H1 (cell line): ENCODE data around the gene VAT1. TPM values are rescaled to one million over a fixed set of nuclear protein-coding genes. Genes with fewer than 3 reads are reported as not detected.

ENCODE experiments used
- CTCF ChIA-PET: fragments of 300-600 bp; sonication (Branson Sonifier 250); formaldehyde crosslinking; loops from one replicate; lab custom pipeline; 2021; ENCODE audit not compliant: partially characterized antibody; lab: Charles Lee
- POLR2A ChIA-PET: fragments of 300-600 bp; sonication (Branson Sonifier 250); formaldehyde crosslinking; loops from one replicate; lab custom pipeline; 2021; ENCODE audit warnings: inconsistent platforms; ENCODE audit not compliant: partially characterized antibody; lab: Charles Lee
- DNase-seq, 2 experiments: peaks; one replicate each; pipeline versions ENCODE4 v3.0.0 to v3.0.0-alpha.2; 2010 to 2022; ENCODE audit warnings: low spot score in 2 of 2, low read depth in 1 of 2, mixed read lengths in 1 of 2
- FAIRE-seq: peaks from 2 replicates; lab custom pipeline; 2011; peaks lifted over from hg19 to GRCh38; lab: Jason Lieb, UNC
- H2AFZ ChIP-seq: 2 replicates; pipeline ENCODE4 v1.8.1; 2012; ENCODE audit warnings: low read length, inconsistent platforms
- H2AK5ac ChIP-seq: 2 replicates; pipeline ENCODE4 v1.6.1; 2013; ENCODE audit warnings: low read depth, low read length
- H2BK120ac ChIP-seq: replicated peaks from 2 replicates; pipeline ENCODE3; 2013; ENCODE audit warnings: low read depth, low read length, inconsistent platforms
- H2BK12ac ChIP-seq: 2 replicates; pipeline ENCODE4 v1.6.1; 2013; ENCODE audit warnings: low read depth, low read length
- H2BK15ac ChIP-seq: 2 replicates; pipeline ENCODE4 v1.6.1; 2013; ENCODE audit warnings: low read length
- H2BK20ac ChIP-seq: 2 replicates; pipeline ENCODE4 v1.6.1; 2013; ENCODE audit warnings: low read length
- H2BK5ac ChIP-seq: 2 replicates; pipeline ENCODE4 v1.6.1; 2013; ENCODE audit warnings: low read depth, low read length
- H3K14ac ChIP-seq: 2 replicates; pipeline ENCODE4 v1.6.1; 2013; ENCODE audit warnings: inconsistent platforms; ENCODE audit not compliant: insufficient read length
- H3K18ac ChIP-seq: 2 replicates; pipeline ENCODE4 v1.6.1; 2013; ENCODE audit warnings: low read length; ENCODE audit errors: extremely low read depth
- H3K23ac ChIP-seq: 2 replicates; pipeline ENCODE4 v1.6.1; 2013; ENCODE audit warnings: inconsistent platforms; ENCODE audit not compliant: insufficient read length
- H3K23me2 ChIP-seq: 2 replicates; pipeline ENCODE4 v1.6.1; 2013; ENCODE audit warnings: low read depth, low read length
- H3K27ac ChIP-seq: 2 replicates; pipeline ENCODE4 v1.6.1; 2011; ENCODE audit warnings: low read depth, low read length, inconsistent platforms
- H3K27me3 ChIP-seq, 4 experiments: replicated peaks in 1 of 4; 1 replicate in 1 of 4; 2 replicates in 3 of 4; pipeline versions ENCODE4 v1.6.1 to v1.8.1; 2011 to 2013; ENCODE audit warnings: low read length in 3 of 4, mild to moderate bottlenecking in 3 of 4, inconsistent platforms in 2 of 4, mixed read lengths in 2 of 4, moderate library complexity in 1 of 4; ENCODE audit not compliant: control insufficient read depth in 3 of 4, insufficient read depth in 3 of 4; ENCODE audit errors: extremely low read depth in 1 of 4
- H3K36me3 ChIP-seq, 4 experiments: 2 replicates each; pipeline versions ENCODE4 v1.6.1 to v1.8.1; 2011 to 2013; ENCODE audit warnings: mild to moderate bottlenecking in 4 of 4, low read length in 3 of 4, moderate library complexity in 2 of 4, control low read depth in 1 of 4, inconsistent platforms in 1 of 4; ENCODE audit not compliant: insufficient read depth in 4 of 4, control insufficient read depth in 2 of 4
- H3K4ac ChIP-seq: replicated peaks from 2 replicates; pipeline ENCODE3; 2013; ENCODE audit warnings: low read length, low read depth, mixed read lengths, inconsistent platforms; ENCODE audit not compliant: insufficient read length
- H3K4me1 ChIP-seq, 4 experiments: replicated peaks in 1 of 4; 1 replicate in 1 of 4; 2 replicates in 3 of 4; pipeline versions ENCODE4 v1.6.1 to v1.8.1; 2011 to 2013; ENCODE audit warnings: low read length in 3 of 4, inconsistent platforms in 2 of 4, mixed read lengths in 1 of 4; ENCODE audit not compliant: insufficient read depth in 4 of 4, control insufficient read depth in 3 of 4
- H3K4me2 ChIP-seq, 2 experiments: 2 replicates each; pipeline versions ENCODE4 v1.6.1 to v1.8.1; 2011 to 2013; ENCODE audit warnings: low read depth in 2 of 2, low read length in 2 of 2, control low read depth in 1 of 2, inconsistent platforms in 1 of 2, mild to moderate bottlenecking in 1 of 2; ENCODE audit not compliant: insufficient read depth in 1 of 2
- H3K4me3 ChIP-seq, 4 experiments: fragments of 200-600, 300-600 bp in 1 of 4; sonication (generic), shearing (Covaris generic), sonication (Bioruptor Twin) in 1 of 4; 2 replicates each; pipeline versions ENCODE4 v1.5.1 to v1.8.1; 2011 to 2016; ENCODE audit warnings: low read length in 4 of 4, low read depth in 3 of 4, control low read depth in 2 of 4, inconsistent platforms in 2 of 4, mild to moderate bottlenecking in 2 of 4, mixed read lengths in 1 of 4, moderate library complexity in 1 of 4; ENCODE audit not compliant: insufficient read depth in 2 of 4; ENCODE audit errors: extremely low read depth in 1 of 4
- H3K56ac ChIP-seq: replicated peaks from 2 replicates; pipeline ENCODE3; 2013; ENCODE audit warnings: low read depth, mild to moderate bottlenecking, mixed read lengths, low read length, inconsistent platforms; ENCODE audit not compliant: insufficient read length
- H3K79me1 ChIP-seq: 2 replicates; pipeline ENCODE4 v1.6.1; 2013; ENCODE audit warnings: low read depth, low read length, control low read depth
- H3K79me2 ChIP-seq, 2 experiments: 2 replicates each; pipeline versions ENCODE4 v1.6.1 to v1.8.1; 2012 to 2013; ENCODE audit warnings: low read length in 2 of 2, mild to moderate bottlenecking in 2 of 2, inconsistent platforms in 1 of 2; ENCODE audit not compliant: insufficient read depth in 2 of 2, control insufficient read depth in 1 of 2
- H3K9ac ChIP-seq, 4 experiments: replicated peaks in 1 of 4; 1 replicate in 1 of 4; 2 replicates in 3 of 4; pipeline versions ENCODE4 v1.6.1 to v1.8.1; 2011 to 2013; ENCODE audit warnings: low read depth in 3 of 4, low read length in 3 of 4, control low read depth in 2 of 4, mild to moderate bottlenecking in 2 of 4, moderate library complexity in 2 of 4, inconsistent platforms in 1 of 4; ENCODE audit errors: extremely low read depth in 1 of 4
- H3K9me3 ChIP-seq, 2 experiments: 2 replicates each; pipeline versions ENCODE4 v1.6.1 to v1.8.1; 2012 to 2013; ENCODE audit warnings: mild to moderate bottlenecking in 2 of 2, moderate library complexity in 2 of 2, control low read depth in 1 of 2, inconsistent platforms in 1 of 2, low read depth in 1 of 2, low read length in 1 of 2, mixed read lengths in 1 of 2; ENCODE audit not compliant: insufficient read depth in 2 of 2
- H4K20me1 ChIP-seq, 2 experiments: replicated peaks in 1 of 2; 2 replicates each; pipeline versions ENCODE3 to v1.8.1; 2011 to 2013; ENCODE audit warnings: inconsistent platforms in 2 of 2, low read length in 2 of 2, mild to moderate bottlenecking in 1 of 2; ENCODE audit not compliant: insufficient read depth in 2 of 2, control insufficient read depth in 1 of 2
- H4K5ac ChIP-seq: 2 replicates; pipeline ENCODE4 v1.6.1; 2013; ENCODE audit warnings: low read length, low read depth, mixed read lengths, inconsistent platforms; ENCODE audit not compliant: insufficient read length
- H4K8ac ChIP-seq: 2 replicates; pipeline ENCODE4 v1.8.0; 2013; ENCODE audit warnings: mild to moderate bottlenecking, moderate library complexity, low read length, inconsistent platforms; ENCODE audit not compliant: insufficient read depth; ENCODE audit errors: extremely low read depth
- H4K91ac ChIP-seq: replicated peaks from 2 replicates; pipeline ENCODE3; 2013; ENCODE audit warnings: low read length, mixed read lengths, inconsistent platforms; ENCODE audit not compliant: insufficient read length
- CTCF ChIP-seq, 3 experiments: IDR thresholded peaks; 1 replicate in 2 of 3; 2 replicates in 1 of 3; pipeline versions ENCODE4 v1.5.1 to v1.6.1; 2011; ENCODE audit warnings: low read length in 3 of 3, mild to moderate bottlenecking in 3 of 3, inconsistent platforms in 2 of 3, low read depth in 1 of 3, moderate library complexity in 1 of 3; ENCODE audit not compliant: insufficient read depth in 1 of 3; ENCODE audit errors: control extremely low read depth in 1 of 3
- MAX ChIP-seq: IDR thresholded peaks from 2 replicates; pipeline ENCODE4 v1.6.1; 2012; ENCODE audit warnings: inconsistent platforms
- NANOG ChIP-seq: IDR thresholded peaks from 2 replicates; pipeline ENCODE4 v1.6.1; 2011; ENCODE audit warnings: low read length, low read depth, mild to moderate bottlenecking, inconsistent platforms; ENCODE audit not compliant: insufficient read depth, poor library complexity, severe bottlenecking
- POLR2AphosphoS5 ChIP-seq: IDR thresholded peaks from 2 replicates; pipeline ENCODE4 v1.6.1; 2011; ENCODE audit warnings: low read depth, low read length
- POU5F1 ChIP-seq: IDR thresholded peaks from 2 replicates; pipeline ENCODE4 v1.6.1; 2011; ENCODE audit warnings: low read depth, mild to moderate bottlenecking, low read length, moderate library complexity
- SIN3A ChIP-seq, 2 experiments: IDR thresholded peaks in 1 of 2; conservative IDR thresholded peaks in 1 of 2; 2 replicates each; pipeline ENCODE4 v1.6.1; 2011 to 2012; ENCODE audit warnings: low read length in 2 of 2, improper control_type of control experiment in 1 of 2, low read depth in 1 of 2, mild to moderate bottlenecking in 1 of 2
- SP1 ChIP-seq: IDR thresholded peaks from 2 replicates; pipeline ENCODE4 v1.6.1; 2011; ENCODE audit warnings: low read depth, low read length
- TEAD4 ChIP-seq: IDR thresholded peaks from 2 replicates; pipeline ENCODE4 v1.6.1; 2012; ENCODE audit warnings: low read depth, low read length, inconsistent platforms, mixed read lengths
- WGBS, 2 experiments: shearing (Covaris generic) in 1 of 2; methylation state at CpG; one replicate each; pipeline versions ENCODE4 v1.1.6 to v1.1.7; 2013 to 2015; ENCODE audit warnings: low lambda C conversion rate in 2 of 2, mixed read lengths in 2 of 2, inconsistent platforms in 1 of 2, low coverage in 1 of 2, missing lambda C conversion rate in 1 of 2; ENCODE audit not compliant: insufficient replicate concordance in 2 of 2, insufficient coverage in 1 of 2, insufficient read length in 1 of 2; ENCODE audit errors: extremely low coverage in 1 of 2, missing lambda C conversion rate in 1 of 2; 5-methylcytosine and 5-hydroxymethylcytosine counted together
- polyA plus RNA-seq, 7 experiments: library from polyadenylated mRNA; depleted of rRNA in 3 of 7; stranded (reverse) in 5 of 7; unstranded in 2 of 7; fragments of >200 nt in 5 of 7; fragments of 200-250 nt in 2 of 7; gene quantifications; 1 replicate in 5 of 7; 2 replicates in 1 of 7; 4 replicates in 1 of 7; pipeline versions ENCODE4 v1.2.1 to v1.2.3, GENCODE V29; 2011 to 2013; ENCODE audit warnings: missing spikeins in 2 of 7, mixed read lengths in 2 of 7
- total RNA-seq: library from RNA; stranded (reverse); fragmentation: NEBNext Ultra II Directional; extraction: Animal tissue kit (Norgen Biotek cat#: 25700); gene quantifications from 2 replicates; pipeline ENCODE4 v1.2.1, GENCODE V29; 2021

Gene VAT1
- total and polyA plus RNA-seq, 2 of the 8 experiments (the other 6 are each of a cell fraction or from before 2014, with no cell fraction given), result 200 to 295 TPM

GRCh38 chr17:42985225-42985624 lies 37.0 kb downstream of the VAT1 start:
- H4K8ac ChIP-seq, result no peak overlapping the region
- H3K9ac ChIP-seq, result no peak overlapping the region
- no peaks in the 10 kb centered on the region for H3K9me3 ChIP-seq
- ChIA-PET POLR2A (interaction anchor here (0.6 to 7.1 kb wide), 3 partner anchors 12 to 672 kb away, joined by 3 to 57 read pairs (median 3); partner anchors contain the start of gene RPL27), CTCF (interaction anchor here (0.6 to 3.3 kb wide), 3 partner anchors 12 to 376 kb away, joined by 3 to 14 read pairs (median 4); partner anchors contain the start of genes RPL27 and TUBG1)
- H2BK20ac ChIP-seq, result no peak overlapping the region
- no peak overlapping the region for H3K4ac ChIP-seq
- H3K27ac ChIP-seq, result no peak overlapping the region
- H2AFZ ChIP-seq, result no peak overlapping the region
- H3K14ac ChIP-seq, result no peak overlapping the region
- no peak overlapping the region for H3K4me3 ChIP-seq
- H3K79me2 ChIP-seq, result peaks cover 0 to 17% of the 10 kb centered on the region in 2 experiments; a peak in 3 of 4 replicates
- FAIRE-seq, result no peak
- H4K91ac ChIP-seq, result no peak overlapping the region
- H3K27me3 ChIP-seq, result no peaks in the 10 kb centered on the region
- H2BK5ac ChIP-seq, result no peak overlapping the region
- no peak overlapping the region for H2BK120ac ChIP-seq
- H3K56ac ChIP-seq, result no peak overlapping the region
- peaks cover 0 to 8% (median 3%) of the 10 kb centered on the region in 4 experiments; a peak in 2 of 7 replicates for H3K4me1 ChIP-seq
- no peak for DNase-seq
- H3K18ac ChIP-seq, result no peak overlapping the region
- H3K79me1 ChIP-seq, result peaks cover 6% of the 10 kb centered on the region; the same call in 1 of the 2 replicates
- no peak overlapping the region for H2BK15ac ChIP-seq
- H3K23ac ChIP-seq, result no peak overlapping the region
- H3K23me2 ChIP-seq, result peaks cover 7% of the 10 kb centered on the region
- 0% methylated on average over 1 of the region's 1 CpG; no CpG with 5 or more reads in 1 of the 2 experiments for WGBS, 2 experiments
- no peak overlapping the region for H2AK5ac ChIP-seq
- no peak overlapping the region for H3K4me2 ChIP-seq
- no peak overlapping the region for H4K5ac ChIP-seq
- peaks cover 6 to 32% (median 21%) of the 10 kb centered on the region in 4 experiments; a peak in 6 of 8 replicates for H3K36me3 ChIP-seq
- no peak overlapping the region for H2BK12ac ChIP-seq
- peaks cover 0 to 3% of the 10 kb centered on the region in 2 experiments for H4K20me1 ChIP-seq
- TF ChIP-seq SP1 (no peak), MAX (no peak), POU5F1 (no peak), TEAD4 (no peak), CTCF (IDR thresholded peaks at IDR 0.05; ENCODE audit: control extremely low read depth in 1 of 3, insufficient read depth in 1 of 3, low read depth in 1 of 3, low read length in 3 of 3) (no peak), POLR2AphosphoS5 (no peak), NANOG (no peak), SIN3A (conservative IDR thresholded peaks at IDR 0.05 in 1 of 2, IDR thresholded peaks at IDR 0.05 in 1 of 2; ENCODE audit: low read depth in 1 of 2, low read length in 2 of 2) (no peak)
